ENCODE results near the gene PNLDC1.
A peak's percentile ranks its signal among the peaks of the same experiment; 100 is the strongest.

Gene PNLDC1

GRCh38 chr6:159761129-159761872, 38.8 kb upstream of the PNLDC1 start:
- Histone ChIP-seq H3K36me3 (ENCODE audit: control insufficient read depth, insufficient read depth, low read length) (peaks cover 55% of the 10 kb centered on the region), H3K27ac (ENCODE audit: low read depth, low read length) (peak overlapping the region; percentile 98), H3K4me3 (ENCODE audit: low read depth, low read length) (peak overlapping the region; percentile 82), H3K4me1 (ENCODE audit: control insufficient read depth, insufficient read depth, low read length) (peaks cover 22% of the 10 kb centered on the region), H3K9ac (ENCODE audit: low read length) (peak overlapping the region; percentile 91), H3K9me3 (ENCODE audit: control insufficient read depth, insufficient read depth, low read depth, low read length) (no peaks in the 10 kb centered on the region), H3K27me3 (ENCODE audit: control insufficient read depth, insufficient read depth, low read length) (no peaks in the 10 kb centered on the region)

GRCh38 chr6:159761873-159762680, 38.0 kb upstream of the PNLDC1 start, which contains the start of gene ACAT2:
Gene ACAT2 (plus strand): TSS chr6:159762045. CDS start chr6:159762088, 43 bp downstream.
- peak within 1 kb of the TSS; percentile 91 for H3K9ac ChIP-seq (ENCODE audit: low read length)
- peak within 1 kb of the TSS; percentile 82 for H3K4me3 ChIP-seq (ENCODE audit: low read depth, low read length)
- peak within 1 kb of the TSS; percentile 98 for H3K27ac ChIP-seq (ENCODE audit: low read depth, low read length)
- H3K36me3 ChIP-seq (ENCODE audit: control insufficient read depth, insufficient read depth, low read length) = peaks cover 55% of the 10 kb centered on the region
- peaks cover 22% of the 10 kb centered on the region for H3K4me1 ChIP-seq (ENCODE audit: control insufficient read depth, insufficient read depth, low read length)
- no peaks in the 10 kb centered on the region for H3K9me3 ChIP-seq (ENCODE audit: control insufficient read depth, insufficient read depth, low read depth, low read length)
- H3K27me3 ChIP-seq (ENCODE audit: control insufficient read depth, insufficient read depth, low read length) = no peaks in the 10 kb centered on the region

GRCh38 chr6:159762681-159763293, 37.3 kb upstream of the PNLDC1 start:
- peak overlapping the region; percentile 89 for H3K9ac ChIP-seq (ENCODE audit: low read length)
- H3K36me3 ChIP-seq (ENCODE audit: control insufficient read depth, insufficient read depth, low read length) = peaks cover 57% of the 10 kb centered on the region
- no peaks in the 10 kb centered on the region for H3K27me3 ChIP-seq (ENCODE audit: control insufficient read depth, insufficient read depth, low read length)
- H3K4me3 ChIP-seq (ENCODE audit: low read depth, low read length) = peak overlapping the region; percentile 82
- H3K27ac ChIP-seq (ENCODE audit: low read depth, low read length) = peak overlapping the region; percentile 98; the same call in 1 of the 2 replicates
- H3K4me1 ChIP-seq (ENCODE audit: control insufficient read depth, insufficient read depth, low read length) = peaks cover 22% of the 10 kb centered on the region
- no peaks in the 10 kb centered on the region for H3K9me3 ChIP-seq (ENCODE audit: control insufficient read depth, insufficient read depth, low read depth, low read length)

- Histone ChIP-seq H3K27ac (ENCODE audit: low read depth, low read length) (no peak overlapping the region), H3K9me3 (ENCODE audit: control insufficient read depth, insufficient read depth, low read depth, low read length) (no peaks in the 10 kb centered on the region), H3K4me1 (ENCODE audit: control insufficient read depth, insufficient read depth, low read length) (peaks cover 5% of the 10 kb centered on the region; the same call in 1 of the 2 replicates), H3K36me3 (ENCODE audit: control insufficient read depth, insufficient read depth, low read length) (peaks cover 87% of the 10 kb centered on the region), H3K4me3 (ENCODE audit: low read depth, low read length) (no peak overlapping the region), H3K9ac (ENCODE audit: low read length) (no peak overlapping the region), H3K27me3 (ENCODE audit: control insufficient read depth, insufficient read depth, low read length) (no peaks in the 10 kb centered on the region)
Measured at GRCh38 chr6:159766906-159767305, 33.2 kb upstream of the PNLDC1 start.

- Histone ChIP-seq H3K9me3 (ENCODE audit: control insufficient read depth, insufficient read depth, low read depth, low read length) (no peaks in the 10 kb centered on the region), H3K9ac (ENCODE audit: low read length) (no peak overlapping the region), H3K4me3 (ENCODE audit: low read depth, low read length) (no peak overlapping the region), H3K27me3 (ENCODE audit: control insufficient read depth, insufficient read depth, low read length) (no peaks in the 10 kb centered on the region), H3K4me1 (ENCODE audit: control insufficient read depth, insufficient read depth, low read length) (no peaks in the 10 kb centered on the region), H3K27ac (ENCODE audit: low read depth, low read length) (no peak overlapping the region), H3K36me3 (ENCODE audit: control insufficient read depth, insufficient read depth, low read length) (peaks cover 98% of the 10 kb centered on the region)
Measured at GRCh38 chr6:159769470-159769869, 30.6 kb upstream of the PNLDC1 start.

- no peak overlapping the region for H3K4me3 ChIP-seq (ENCODE audit: low read depth, low read length)
- no peaks in the 10 kb centered on the region for H3K9me3 ChIP-seq (ENCODE audit: control insufficient read depth, insufficient read depth, low read depth, low read length)
- H3K4me1 ChIP-seq (ENCODE audit: control insufficient read depth, insufficient read depth, low read length) = no peaks in the 10 kb centered on the region
- H3K36me3 ChIP-seq (ENCODE audit: control insufficient read depth, insufficient read depth, low read length) = peaks cover 99% of the 10 kb centered on the region
- no peak overlapping the region for H3K27ac ChIP-seq (ENCODE audit: low read depth, low read length)
- no peaks in the 10 kb centered on the region for H3K27me3 ChIP-seq (ENCODE audit: control insufficient read depth, insufficient read depth, low read length)
- H3K9ac ChIP-seq (ENCODE audit: low read length) = no peak overlapping the region
Measured at GRCh38 chr6:159772196-159772595, 27.9 kb upstream of the PNLDC1 start.

- Histone ChIP-seq H3K4me3 (ENCODE audit: low read depth, low read length) (no peak overlapping the region), H3K9me3 (ENCODE audit: control insufficient read depth, insufficient read depth, low read depth, low read length) (no peaks in the 10 kb centered on the region), H3K4me1 (ENCODE audit: control insufficient read depth, insufficient read depth, low read length) (no peaks in the 10 kb centered on the region), H3K27me3 (ENCODE audit: control insufficient read depth, insufficient read depth, low read length) (no peaks in the 10 kb centered on the region), H3K27ac (ENCODE audit: low read depth, low read length) (no peak overlapping the region), H3K36me3 (ENCODE audit: control insufficient read depth, insufficient read depth, low read length) (peaks cover 100% of the 10 kb centered on the region), H3K9ac (ENCODE audit: low read length) (no peak overlapping the region)
Measured at GRCh38 chr6:159777240-159777904, 22.7 kb upstream of the PNLDC1 start.

- Histone ChIP-seq H3K27me3 (ENCODE audit: control insufficient read depth, insufficient read depth, low read length) (no peaks in the 10 kb centered on the region), H3K36me3 (ENCODE audit: control insufficient read depth, insufficient read depth, low read length) (peaks cover 100% of the 10 kb centered on the region), H3K9ac (ENCODE audit: low read length) (no peak overlapping the region), H3K27ac (ENCODE audit: low read depth, low read length) (no peak overlapping the region), H3K4me3 (ENCODE audit: low read depth, low read length) (no peak overlapping the region), H3K4me1 (ENCODE audit: control insufficient read depth, insufficient read depth, low read length) (no peaks in the 10 kb centered on the region), H3K9me3 (ENCODE audit: control insufficient read depth, insufficient read depth, low read depth, low read length) (no peaks in the 10 kb centered on the region)
Measured at GRCh38 chr6:159778131-159778530, 21.9 kb upstream of the PNLDC1 start.

GRCh38 chr6:159778542-159779103, 21.5 kb upstream of the PNLDC1 start:
- H3K4me3 ChIP-seq (ENCODE audit: low read depth, low read length) = no peak overlapping the region
- H3K36me3 ChIP-seq (ENCODE audit: control insufficient read depth, insufficient read depth, low read length) = peaks cover 100% of the 10 kb centered on the region
- no peaks in the 10 kb centered on the region for H3K9me3 ChIP-seq (ENCODE audit: control insufficient read depth, insufficient read depth, low read depth, low read length)
- no peak overlapping the region for H3K27ac ChIP-seq (ENCODE audit: low read depth, low read length)
- H3K4me1 ChIP-seq (ENCODE audit: control insufficient read depth, insufficient read depth, low read length) = no peaks in the 10 kb centered on the region
- H3K9ac ChIP-seq (ENCODE audit: low read length) = no peak overlapping the region
- no peaks in the 10 kb centered on the region for H3K27me3 ChIP-seq (ENCODE audit: control insufficient read depth, insufficient read depth, low read length)

- peaks cover 24% of the 10 kb centered on the region for H3K4me1 ChIP-seq (ENCODE audit: control insufficient read depth, insufficient read depth, low read length)
- peak overlapping the region; percentile 69; the same call in 1 of the 2 replicates for H3K27ac ChIP-seq (ENCODE audit: low read depth, low read length)
- H3K4me3 ChIP-seq (ENCODE audit: low read depth, low read length) = peak overlapping the region; percentile 94
- peak overlapping the region; percentile 90 for H3K9ac ChIP-seq (ENCODE audit: low read length)
- H3K36me3 ChIP-seq (ENCODE audit: control insufficient read depth, insufficient read depth, low read length) = peaks cover 67% of the 10 kb centered on the region
- no peaks in the 10 kb centered on the region for H3K27me3 ChIP-seq (ENCODE audit: control insufficient read depth, insufficient read depth, low read length)
- no peaks in the 10 kb centered on the region for H3K9me3 ChIP-seq (ENCODE audit: control insufficient read depth, insufficient read depth, low read depth, low read length)
Measured at GRCh38 chr6:159788276-159788675, 11.8 kb upstream of the PNLDC1 start.

Data from HUES6 (cell line).